CD4-positive, alpha-beta T cell treated with Interleukin-6 at 100 ng/mL for 8 hours (primary cell): ENCODE results near the gene PIK3CA.
"Not testable (repeated sequence)": the region's sequence is repeated elsewhere in the genome, so short reads cannot be mapped to it uniquely, and the experiment has no call there.

Experiments used
- DNase-seq: peaks from one replicate; pipeline ENCODE4 v3.0.0-alpha.2; 2020; ENCODE audit warnings: mixed read lengths, low spot score

The PIK3CA gene

GRCh38 chr3:179200790-179201189 is 52.6 kb downstream of the PIK3CA start:
- DNase-seq, result no peak

DNA sequence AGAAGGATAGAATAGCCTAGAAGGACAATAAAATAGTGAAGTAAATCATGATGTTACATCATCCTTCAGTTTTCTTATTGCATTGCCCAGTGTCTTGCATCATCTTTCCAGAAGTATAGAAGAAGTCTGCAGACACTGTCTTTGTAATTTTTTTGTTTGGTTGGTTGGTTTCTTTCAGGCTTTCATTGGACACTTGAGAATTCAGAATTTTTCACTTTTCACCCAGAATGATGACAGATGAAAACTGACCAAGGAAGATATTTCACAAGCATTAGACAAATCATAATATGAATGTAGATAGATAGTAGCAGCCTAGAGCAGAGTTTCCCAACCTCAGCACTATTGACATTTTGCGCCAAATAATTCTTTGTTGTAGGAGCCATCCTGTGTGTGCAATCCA is 67.4 kb downstream of the PIK3CA start:
- DNase-seq, result not testable (repeated sequence)

GRCh38 chr3:179218213-179218612 is 70.1 kb downstream of the PIK3CA start:
- DNase-seq, result not testable (repeated sequence)

DNA sequence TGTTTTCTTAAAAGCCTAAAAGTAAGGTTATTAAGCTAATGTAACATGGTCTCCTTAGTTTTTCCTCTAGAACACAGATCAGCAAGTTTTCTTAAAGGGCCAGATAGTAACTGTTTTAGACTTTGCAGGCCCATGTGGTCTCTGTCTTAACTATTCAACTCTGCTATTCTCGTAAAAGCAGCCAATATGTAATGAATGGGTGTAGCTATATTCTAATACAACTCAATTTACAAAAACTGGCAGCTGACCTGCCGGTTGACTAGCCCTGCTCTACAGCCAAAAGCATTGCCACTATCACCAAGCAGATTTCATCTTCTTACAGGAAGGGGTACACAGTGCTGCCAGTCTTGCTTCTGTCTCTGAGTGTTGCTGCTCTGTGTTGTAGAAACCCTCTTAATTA is 75.4 kb downstream of the PIK3CA start:
- DNase-seq, result no peak

DNA sequence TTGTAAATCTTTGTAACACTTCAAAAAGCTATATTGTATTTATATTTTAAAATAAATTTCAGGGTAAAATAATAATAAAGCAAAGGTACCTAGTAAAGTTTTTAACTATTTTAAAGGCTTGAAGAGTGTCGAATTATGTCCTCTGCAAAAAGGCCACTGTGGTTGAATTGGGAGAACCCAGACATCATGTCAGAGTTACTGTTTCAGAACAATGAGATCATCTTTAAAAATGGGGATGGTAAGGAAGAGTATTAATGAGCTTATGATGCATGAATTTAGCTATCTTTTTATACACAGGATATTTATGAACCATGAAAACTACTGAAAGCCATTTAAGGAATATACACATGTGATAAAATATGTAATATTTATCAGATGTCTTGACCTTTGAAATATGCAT is 76.4 kb downstream of the PIK3CA start:
- DNase-seq, result no peak

DNA sequence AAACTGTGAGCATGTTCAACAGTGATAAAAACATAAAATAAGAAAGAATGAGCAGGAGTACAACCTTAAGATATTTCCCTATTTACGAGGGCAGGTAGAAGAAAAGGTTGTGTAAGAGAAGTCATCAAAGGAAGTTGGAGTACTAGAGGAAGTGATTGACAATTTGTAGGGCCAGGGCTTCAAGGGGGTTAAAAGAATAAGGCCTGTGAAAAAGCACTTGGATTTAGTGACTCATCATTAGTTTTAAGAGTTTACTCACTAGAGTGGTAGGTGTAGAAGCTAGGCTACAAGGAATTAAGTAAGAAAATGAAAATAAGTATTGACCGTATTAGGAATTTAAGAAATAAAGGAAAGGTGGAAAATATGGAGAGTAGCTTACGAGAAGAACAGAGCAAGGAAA is 79.2 kb downstream of the PIK3CA start:
- DNase-seq, result no peak

- DNase-seq, result no peak
These were observed 81.0 kb downstream of the PIK3CA start for GRCh38 chr3:179229177-179229576.

DNA sequence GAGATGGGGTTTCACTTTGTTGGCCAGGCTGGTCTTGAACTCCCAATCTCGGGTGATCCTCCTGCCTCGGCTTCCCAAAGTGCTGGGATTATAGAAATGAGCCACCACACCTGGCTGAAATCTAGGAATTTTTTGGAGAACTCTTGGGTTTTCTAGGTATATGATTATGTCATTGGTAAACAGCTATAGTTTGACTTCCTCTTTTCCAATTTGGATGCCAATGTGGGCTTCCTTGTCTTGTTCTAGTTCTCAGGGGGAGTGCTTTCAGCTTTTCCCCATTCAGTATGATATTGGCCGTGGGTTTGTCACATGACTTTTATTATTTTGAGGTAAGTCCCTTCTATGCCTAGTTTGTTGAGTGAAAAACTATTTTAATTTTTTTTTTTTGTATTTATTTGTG is 84.9 kb downstream of the PIK3CA start:
- DNase-seq, result no peak

DNA sequence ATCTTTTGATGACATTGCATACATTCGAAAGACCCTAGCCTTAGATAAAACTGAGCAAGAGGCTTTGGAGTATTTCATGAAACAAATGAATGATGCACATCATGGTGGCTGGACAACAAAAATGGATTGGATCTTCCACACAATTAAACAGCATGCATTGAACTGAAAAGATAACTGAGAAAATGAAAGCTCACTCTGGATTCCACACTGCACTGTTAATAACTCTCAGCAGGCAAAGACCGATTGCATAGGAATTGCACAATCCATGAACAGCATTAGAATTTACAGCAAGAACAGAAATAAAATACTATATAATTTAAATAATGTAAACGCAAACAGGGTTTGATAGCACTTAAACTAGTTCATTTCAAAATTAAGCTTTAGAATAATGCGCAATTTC is 86.0 kb downstream of the PIK3CA start:
- no peak for DNase-seq

DNA sequence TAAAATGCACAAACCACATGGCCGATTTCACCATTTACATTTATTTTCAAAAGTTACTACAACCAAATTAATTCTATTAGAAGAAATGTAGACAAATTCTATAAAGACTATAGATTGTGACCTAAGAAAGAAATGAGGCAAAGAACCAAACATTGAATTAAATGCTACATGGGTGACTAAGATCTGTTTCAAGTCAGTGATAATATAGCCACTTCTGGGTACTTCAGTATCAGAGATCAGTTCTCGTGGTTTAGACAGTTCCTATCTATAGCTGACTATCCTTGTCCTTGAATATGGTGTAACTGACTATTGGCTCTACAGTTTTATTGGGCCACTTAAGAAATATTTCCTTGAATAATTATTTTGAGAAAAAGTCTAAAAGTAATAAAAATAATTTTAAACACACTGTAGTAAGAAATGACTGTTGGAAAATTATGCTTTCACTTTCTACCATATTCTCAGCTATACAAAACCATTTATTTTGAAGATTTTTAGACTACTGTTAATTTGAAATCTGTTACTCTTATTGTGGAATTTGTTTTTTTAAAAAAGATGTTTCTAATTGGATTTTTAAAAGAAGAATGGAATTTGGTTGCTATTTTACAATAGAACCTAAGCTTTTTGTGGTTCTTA is 88.6 kb downstream of the PIK3CA start:
- DNase-seq, result no peak

DNA sequence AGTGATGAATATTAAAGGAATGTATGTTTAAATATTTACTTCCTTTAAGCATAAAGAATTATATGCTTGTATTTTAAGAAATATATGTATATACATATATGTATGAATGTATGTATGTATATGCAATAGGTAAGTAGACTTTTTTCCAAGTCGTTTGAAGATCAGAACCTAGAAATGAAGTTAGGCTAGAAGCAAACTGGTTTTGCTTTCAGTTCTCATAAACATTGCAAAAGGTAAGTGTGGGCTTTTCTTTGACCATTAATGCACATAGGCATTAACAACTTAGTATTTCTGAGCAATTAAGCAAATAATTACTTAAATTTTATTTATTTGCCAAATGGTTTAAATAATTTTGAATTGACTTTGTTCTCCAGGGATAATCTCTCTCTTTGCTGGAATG is 92.1 kb downstream of the PIK3CA start:
- not testable (repeated sequence) for DNase-seq

DNA sequence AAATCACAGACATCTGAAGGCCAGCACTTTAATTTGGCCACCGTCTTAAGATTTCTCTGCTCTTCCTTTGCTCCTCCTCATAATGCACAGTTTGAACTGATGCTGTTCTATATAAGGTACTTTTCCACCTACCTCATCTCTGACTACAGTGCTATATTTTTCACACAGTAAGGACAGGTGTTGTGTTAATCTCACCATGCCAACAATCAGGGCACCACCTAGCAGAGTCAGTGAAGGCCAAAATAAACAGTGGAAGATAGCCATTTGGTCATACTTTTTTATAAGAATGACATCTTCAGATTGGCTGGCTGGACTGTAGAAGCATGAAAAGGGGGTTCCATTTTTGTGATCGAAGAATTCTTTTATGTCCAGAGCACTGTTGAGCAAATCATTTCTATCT is 94.7 kb downstream of the PIK3CA start:
- DNase-seq, result not testable (repeated sequence)

- no peak for DNase-seq
These were observed 96.7 kb downstream of the PIK3CA start for GRCh38 chr3:179244878-179245277.

- DNase-seq, result no peak
These were observed 99.3 kb downstream of the PIK3CA start for GRCh38 chr3:179247289-179248015.

GRCh38 chr3:179250803-179251476 is 102.8 kb downstream of the PIK3CA start, which contains the start of gene KCNMB3:
Gene KCNMB3, minus strand, starts transcription at chr3:179251114. Its CDS starts 124 bp downstream, at chr3:179250990.
- no peak for DNase-seq

DNA sequence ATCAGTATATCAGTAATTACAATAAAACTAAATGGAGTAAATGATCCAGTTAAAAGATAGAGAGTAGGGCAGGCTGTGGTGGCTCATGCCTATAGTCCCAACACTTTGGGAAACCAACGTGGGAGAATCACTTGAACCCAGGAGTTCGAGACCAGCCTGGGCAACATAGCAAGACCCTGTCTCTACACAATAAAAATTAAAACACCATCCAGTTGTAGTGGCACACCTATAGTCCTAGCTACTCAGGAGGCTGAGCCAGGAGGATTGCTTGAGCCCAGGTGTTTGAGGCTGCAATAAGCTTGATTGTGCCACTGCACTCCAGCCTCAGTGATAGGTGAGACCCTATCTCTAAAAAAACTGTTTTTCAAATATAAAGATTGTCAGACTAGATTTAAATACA is 108.7 kb downstream of the PIK3CA start:
- DNase-seq, result no peak

DNA sequence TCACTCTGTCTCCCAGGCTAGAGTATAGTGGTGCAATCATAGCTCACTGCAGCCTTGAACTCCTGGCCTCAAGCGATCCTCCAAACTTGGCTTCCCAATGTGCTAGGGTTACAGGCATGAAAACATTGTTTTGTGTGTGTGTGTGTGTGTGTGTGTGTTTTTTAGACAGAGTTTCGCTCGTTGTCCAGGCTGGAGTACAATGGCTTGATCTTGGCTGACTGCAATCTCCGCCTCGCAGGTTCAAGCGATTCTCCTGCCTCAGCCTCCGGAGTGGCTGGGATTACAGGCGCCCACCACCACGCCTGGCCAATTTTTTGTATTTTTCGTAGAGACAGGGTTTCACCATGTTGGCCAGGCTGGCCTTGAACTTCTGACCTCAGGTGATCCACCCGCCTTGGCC is 109.6 kb downstream of the PIK3CA start:
- DNase-seq, result not testable (repeated sequence)

GRCh38 chr3:179258820-179259219 is 110.7 kb downstream of the PIK3CA start:
- DNase-seq, result no peak

DNA sequence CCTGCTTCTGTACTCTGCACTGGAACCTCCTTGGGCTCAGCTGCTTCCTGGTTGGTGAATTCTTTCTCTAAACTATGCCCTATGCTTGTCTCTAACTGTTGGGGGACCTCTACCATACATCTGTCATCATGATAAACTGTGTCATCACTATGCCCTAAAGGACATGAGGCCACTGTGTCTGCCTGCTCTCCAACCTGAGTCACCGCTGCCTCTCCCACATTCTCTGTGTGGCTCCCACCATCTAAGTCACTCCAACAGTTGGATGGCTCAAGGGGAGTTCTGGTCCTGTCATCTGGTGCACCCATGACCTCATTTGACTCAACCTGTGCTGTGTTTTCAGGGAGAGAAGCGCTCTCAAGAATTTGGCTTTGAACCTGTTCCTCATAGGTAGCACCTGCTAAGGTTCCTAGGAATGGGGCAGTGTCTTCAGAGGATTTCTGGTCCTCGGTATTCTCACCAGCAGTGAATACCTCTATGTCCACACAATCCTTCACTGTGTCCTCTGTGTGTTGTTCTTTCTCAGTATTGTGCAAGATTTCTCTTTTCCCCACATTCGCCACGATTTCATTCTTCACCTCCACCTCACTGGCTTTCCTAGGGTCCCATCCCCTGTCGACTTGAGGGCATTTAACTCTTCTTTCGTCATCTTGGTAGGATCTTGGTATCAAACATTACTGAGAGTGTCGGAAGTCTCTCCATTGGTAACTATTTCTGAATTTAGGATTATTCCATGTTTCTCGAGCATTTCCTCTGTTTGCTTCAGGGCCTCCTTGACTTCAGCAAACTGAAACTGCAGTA is 112.0 kb downstream of the PIK3CA start:
- not testable (repeated sequence) for DNase-seq

DNA sequence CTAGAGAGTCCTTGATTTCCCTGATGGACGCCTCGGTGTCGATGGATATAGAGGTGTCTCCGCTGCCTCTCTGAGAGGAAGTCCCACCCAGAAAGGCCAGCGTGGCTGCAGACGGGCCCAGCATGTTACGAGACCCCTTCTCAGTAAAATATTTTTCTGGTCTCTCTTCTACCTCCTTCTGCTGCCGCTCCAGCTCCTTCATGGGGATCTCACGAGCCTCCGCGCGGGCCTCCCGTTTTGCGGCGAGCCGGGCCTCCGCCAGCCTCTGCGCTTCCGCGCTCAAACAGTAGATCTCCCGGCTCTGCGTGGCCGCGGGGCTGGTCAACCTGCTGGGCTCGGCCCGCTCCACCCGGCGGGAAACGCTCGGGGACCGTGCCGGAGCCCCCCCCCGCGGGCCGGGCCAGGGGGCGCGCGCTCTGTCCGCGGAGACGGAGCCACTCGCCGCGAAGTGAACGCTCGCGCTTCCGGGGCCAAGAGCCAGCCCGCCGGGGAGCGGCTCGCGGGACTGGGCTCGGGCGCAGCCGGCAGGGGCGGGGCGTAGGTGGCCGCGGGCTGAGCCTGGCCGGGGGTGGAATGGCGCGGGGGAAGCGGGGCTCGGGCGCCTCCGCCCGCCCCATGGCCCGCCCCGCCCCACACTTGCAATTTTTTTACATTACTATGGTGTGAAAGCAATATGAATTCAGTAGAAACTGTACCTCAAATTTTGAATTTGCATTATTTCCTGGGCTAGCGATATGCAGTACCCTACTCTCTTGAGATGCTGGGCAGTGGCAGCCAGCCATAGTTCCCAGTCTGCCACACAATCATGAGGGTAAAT is 113.0 kb downstream of the PIK3CA start:
- peak; percentile 65 for DNase-seq

- no peak for DNase-seq
These were observed 115.0 kb downstream of the PIK3CA start for GRCh38 chr3:179263134-179263533.
